ENCODE data around the gene INPP5E.
A peak's percentile ranks its signal among the peaks of the same experiment; 100 is the strongest.

INPP5E gene

DNA sequence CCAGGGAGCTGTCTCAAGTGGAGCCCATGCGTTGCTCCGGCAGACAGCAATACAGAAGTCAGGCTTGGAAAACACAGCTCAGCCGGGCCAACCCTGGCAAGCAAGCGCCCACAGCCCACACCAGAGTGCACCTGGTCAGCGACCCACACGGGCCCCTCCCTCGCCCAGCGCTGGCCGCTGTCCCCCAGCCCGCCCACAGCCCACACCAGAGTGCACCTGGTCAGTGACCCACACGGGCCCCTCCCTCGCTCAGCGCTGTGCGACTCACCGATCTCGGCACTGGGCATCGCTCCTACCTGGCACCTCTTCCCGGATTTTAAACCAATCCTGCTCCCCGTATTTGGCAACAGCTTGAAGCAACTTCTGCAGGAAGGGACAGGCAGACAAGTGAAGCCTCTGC, 52.4 kb downstream of the INPP5E start:
- DNase-seq: no peak

DNA sequence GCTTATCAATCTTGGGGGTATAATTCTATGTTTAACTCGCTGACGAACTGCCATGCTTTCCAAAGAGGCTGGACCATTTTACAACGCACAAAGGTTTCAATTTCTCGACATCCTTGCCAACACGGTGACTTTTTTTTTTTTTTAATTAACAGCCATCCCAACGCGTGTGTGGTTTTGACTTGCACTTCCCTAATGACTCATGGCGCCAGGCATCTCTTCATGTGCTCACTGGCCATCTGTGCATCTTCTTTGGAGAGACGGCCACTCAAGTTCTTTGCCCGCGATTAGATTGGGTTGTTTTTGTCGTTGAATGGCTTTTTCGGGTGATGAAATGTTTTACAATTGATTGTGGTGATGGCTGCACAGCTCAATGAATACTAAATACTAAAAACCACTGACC, 53.6 kb downstream of the INPP5E start:
- DNase-seq: no peak

DNA sequence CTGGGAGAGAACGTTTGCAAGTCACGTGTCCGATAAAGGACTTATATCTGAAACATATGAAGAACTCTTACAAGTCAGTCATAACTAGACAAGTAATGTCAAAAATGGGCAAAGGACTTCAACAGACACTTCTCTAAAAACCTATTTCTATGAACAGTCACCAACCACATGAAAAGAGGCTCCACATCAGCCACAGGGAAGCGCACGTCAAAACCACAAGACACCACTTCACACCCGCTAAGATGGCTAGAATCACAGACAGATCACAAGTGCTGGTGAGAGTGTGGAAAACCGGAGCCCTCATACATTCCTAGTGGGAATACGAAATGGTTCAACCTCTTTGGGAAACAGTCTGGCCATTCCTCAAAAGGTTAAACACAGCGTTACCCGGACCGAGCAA, 54.6 kb downstream of the INPP5E start:
- DNase-seq: no peak

DNA sequence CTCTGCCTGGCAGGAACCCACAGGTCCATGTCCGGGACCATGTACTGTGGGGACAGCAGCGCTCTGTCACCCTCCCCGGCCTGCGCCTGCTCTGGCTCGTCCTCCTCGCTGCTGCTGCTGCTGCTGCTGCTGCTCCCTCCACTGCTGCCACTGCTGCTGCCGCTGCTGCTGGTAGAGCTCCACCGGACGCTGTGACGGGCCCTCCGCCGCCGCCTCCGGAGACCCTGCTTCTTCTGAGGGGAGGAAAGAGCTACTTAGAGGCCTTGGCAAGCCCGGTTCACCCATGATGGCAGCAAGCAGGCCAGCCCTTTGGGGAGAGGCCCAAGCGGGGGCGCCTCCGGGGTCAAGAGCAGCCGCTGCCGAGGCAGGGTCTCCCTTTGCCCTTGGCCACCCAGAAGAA, 56.2 kb downstream of the INPP5E start:
- DNase-seq: no peak

DNA sequence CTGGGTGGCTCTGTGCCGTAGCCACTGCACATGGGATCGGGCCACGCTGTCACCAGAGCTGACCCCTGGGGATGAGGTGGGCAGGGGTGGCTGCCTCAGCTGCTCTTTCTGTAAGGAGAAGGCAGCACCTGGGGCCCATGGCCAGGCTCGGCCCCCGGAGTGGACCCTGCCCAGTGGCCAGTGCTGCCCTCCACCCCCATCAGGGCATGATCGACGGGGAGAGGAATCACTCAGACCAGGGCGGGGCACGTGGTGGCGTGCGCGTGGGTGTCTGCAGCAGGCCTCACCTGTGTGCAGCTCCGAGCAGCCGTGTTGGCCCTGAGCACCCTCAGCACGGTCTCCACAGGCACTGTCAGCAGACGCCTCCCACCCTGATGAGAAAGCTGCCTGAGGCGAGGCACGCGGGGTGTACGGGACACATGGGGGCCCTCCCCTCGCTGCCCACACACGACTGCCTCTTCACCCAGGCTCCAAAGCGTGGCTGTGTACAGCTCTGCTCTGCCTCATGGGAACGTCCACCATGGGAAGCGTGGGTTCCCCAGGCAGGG, 57.6 kb downstream of the INPP5E start:
- DNase-seq: no peak

DNA sequence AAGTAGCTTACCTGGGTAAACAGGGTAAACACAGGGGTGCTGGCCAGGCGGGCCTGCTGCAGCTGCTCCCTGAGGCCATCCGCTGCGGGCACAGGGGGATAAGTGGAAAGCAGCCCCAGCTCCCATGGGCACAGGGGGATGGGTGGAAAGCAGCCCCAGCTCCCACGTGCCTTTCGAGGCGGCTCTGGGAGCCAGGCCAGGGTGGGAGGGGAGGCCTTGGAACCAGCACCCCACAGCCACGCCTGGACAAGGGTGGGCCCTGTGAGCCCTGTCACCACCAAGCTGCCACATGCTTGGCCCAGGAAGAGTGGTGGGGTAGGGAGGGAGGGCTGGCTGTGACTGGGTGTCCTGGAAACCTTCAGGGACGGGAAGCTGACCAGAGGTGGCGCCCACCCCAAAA, 58.3 kb downstream of the INPP5E start:
- DNase-seq: peak in 11 of 51 donors; percentile 14 to 52 (median 22)

DNA sequence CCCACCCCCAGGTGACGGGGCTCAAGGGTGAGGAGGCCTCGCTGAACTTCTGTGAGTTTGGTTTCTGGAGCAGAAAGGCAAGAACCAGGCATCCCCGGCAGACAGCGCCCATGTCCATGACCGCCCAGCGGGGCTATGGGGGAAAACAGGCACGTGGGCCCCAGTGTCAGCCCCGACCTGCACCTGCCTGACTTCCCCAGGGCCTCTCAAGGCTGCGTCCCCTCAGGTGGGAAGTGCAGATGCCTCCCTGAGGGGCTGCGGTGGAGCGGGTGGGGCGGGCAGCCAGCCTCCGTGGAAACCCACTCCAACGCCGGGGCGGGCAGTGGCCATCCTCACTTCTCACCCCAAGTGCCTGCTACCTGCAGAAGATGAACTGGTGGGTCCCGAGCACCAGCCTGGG, 59.3 kb downstream of the INPP5E start:
- no peak for DNase-seq

DNA sequence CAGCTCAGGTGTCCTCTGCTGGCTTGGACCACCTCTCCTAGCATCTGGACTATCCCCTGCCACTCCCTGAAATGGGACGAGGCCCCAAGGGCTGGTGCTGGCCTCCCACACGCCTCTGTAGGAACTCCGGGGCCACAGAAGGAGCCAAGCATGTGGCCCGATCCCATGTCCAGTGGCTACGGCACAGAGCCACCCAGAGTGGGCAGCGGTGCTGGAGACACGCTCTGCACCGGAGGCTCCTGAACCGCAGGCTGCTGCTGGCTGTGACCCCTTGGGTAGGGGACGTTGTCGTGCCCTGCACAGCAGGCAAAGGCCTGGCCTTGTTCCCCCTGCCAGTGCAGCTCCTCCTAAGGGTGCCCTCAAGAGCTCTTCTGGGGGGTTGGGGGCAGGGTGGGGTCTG, 59.8 kb downstream of the INPP5E start:
- DNase-seq: no peak

DNA sequence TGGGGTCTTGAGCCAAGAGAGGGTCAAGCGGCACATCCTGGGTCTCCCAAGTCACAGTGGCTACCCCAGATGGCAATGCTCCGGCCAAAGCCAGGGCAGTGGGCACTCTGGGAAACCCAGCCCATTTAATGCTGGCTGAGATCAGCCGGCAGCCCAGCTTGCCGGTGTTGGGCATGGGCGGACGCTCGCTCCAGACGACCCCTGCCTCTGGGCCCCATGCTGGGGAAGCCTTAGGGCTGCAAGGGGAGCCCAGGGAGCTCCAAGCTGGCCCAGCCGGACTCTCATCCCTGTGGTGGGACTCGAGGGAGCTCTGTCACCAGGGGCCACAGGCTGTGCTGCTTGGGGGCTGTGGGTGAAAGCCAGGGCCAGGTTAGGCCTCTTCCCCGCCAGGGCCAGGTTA, 60.2 kb downstream of the INPP5E start:
- no peak for DNase-seq

DNA sequence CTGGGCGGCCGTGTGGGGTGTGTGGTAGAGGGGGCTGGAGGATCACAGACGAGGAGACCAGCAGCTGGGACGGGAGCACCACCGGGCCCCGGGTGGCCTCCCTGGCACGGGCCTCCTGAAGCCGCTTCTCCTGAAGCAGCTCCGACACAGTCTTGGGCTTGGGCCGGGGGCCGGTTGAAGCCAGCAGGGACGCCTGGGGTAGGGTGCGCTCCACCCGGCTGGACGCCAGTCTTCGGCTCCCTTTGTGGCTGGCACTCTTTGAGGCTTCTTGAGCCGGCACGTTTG, 60.7 kb downstream of the INPP5E start:
- DNase-seq: no peak
